HepG2 (cell line): ENCODE data around the gene CBX6.

ENCODE experiments used
- MAX ChIP-seq: IDR thresholded peaks from 2 replicates; pipeline ENCODE4 v1.6.1; 2012; ENCODE audit warnings: inconsistent platforms
- POLR2A ChIP-seq, 2 experiments: IDR thresholded peaks; 2 replicates each; pipeline ENCODE4 v1.6.1; 2011; ENCODE audit warnings: low read depth in 2 of 2, low read length in 2 of 2, mild to moderate bottlenecking in 1 of 2, moderate library complexity in 1 of 2; ENCODE audit not compliant: insufficient read depth in 1 of 2
- POLR2AphosphoS2 ChIP-seq: IDR thresholded peaks from 2 replicates; pipeline ENCODE4 v1.6.1; 2011; ENCODE audit warnings: low read depth, low read length, improper control_type of control experiment
- RBFOX2 ChIP-seq: fragments of 200-400 bp; formaldehyde crosslinking; IDR thresholded peaks from 2 replicates; pipeline ENCODE4 v1.6.1; 2017; ENCODE audit warnings: low read depth, mild to moderate bottlenecking, low read length
- RNF2 ChIP-seq: fragments of 450-650 bp; conservative IDR thresholded peaks from 2 replicates; pipeline ENCODE4 v1.6.1; 2016; ENCODE audit warnings: low read depth
- SIN3A ChIP-seq: IDR thresholded peaks from 2 replicates; pipeline ENCODE4 v1.6.1; 2011; ENCODE audit warnings: low read depth, mild to moderate bottlenecking, control low read depth, low read length, borderline replicate concordance
- SMYD3 ChIP-seq: sonication (generic); formaldehyde crosslinking; IDR thresholded peaks from 2 replicates; pipeline ENCODE4 v1.8.1; 2023; ENCODE audit warnings: mild to moderate bottlenecking, missing genetic modification reagents
- SP4 ChIP-seq: sonication (generic); formaldehyde crosslinking; IDR thresholded peaks from 2 replicates; pipeline ENCODE4 v1.8.1; 2023; ENCODE audit warnings: mild to moderate bottlenecking, missing genetic modification reagents
- ZBTB43 ChIP-seq: sonication (generic); formaldehyde crosslinking; conservative IDR thresholded peaks from 2 replicates; pipeline ENCODE4 v1.4.0; 2020; ENCODE audit warnings: missing genetic modification reagents
- ZBTB46 ChIP-seq: sonication (generic); formaldehyde crosslinking; IDR thresholded peaks from 2 replicates; pipeline ENCODE4 v1.4.0; 2020; ENCODE audit warnings: mild to moderate bottlenecking, missing genetic modification reagents, borderline replicate concordance
- ZNF777 ChIP-seq: sonication (generic); formaldehyde crosslinking; IDR thresholded peaks from 2 replicates; pipeline ENCODE4 v1.4.0; 2020; ENCODE audit warnings: missing genetic modification reagents
- ZSCAN30 ChIP-seq: sonication (generic); formaldehyde crosslinking; IDR thresholded peaks from 2 replicates; pipeline ENCODE4 v1.5.0; 2020; ENCODE audit warnings: mild to moderate bottlenecking, missing genetic modification reagents

GRCh38 chr22:38850399-38850798 lies 21.6 kb downstream of the CBX6 start:
- TF ChIP-seq ZBTB43 (CRISPR knock-in tag) (no peak), RNF2 (no peak), POLR2AphosphoS2 (no peak), SMYD3 (CRISPR knock-in tag) (no peak), ZNF777 (CRISPR knock-in tag) (no peak), POLR2A (IDR thresholded peaks at IDR 0.05; ENCODE audit: insufficient read depth in 1 of 2, low read depth in 2 of 2, low read length in 2 of 2) (no peak), RBFOX2 (no peak), SIN3A (no peak), SP4 (no peak), MAX (no peak), ZSCAN30 (no peak), ZBTB46 (CRISPR knock-in tag) (no peak)
